ENCODE data around the gene GNG7. TPM values are rescaled to one million over a fixed set of nuclear protein-coding genes. Genes with fewer than 3 reads are reported as not detected.

The GNG7 gene
- total RNA-seq, 1 donor: not detected

- H3K4me3 ChIP-seq (ENCODE audit: low read depth, low read length): no peak overlapping the region
- TF ChIP-seq CTCF (IDR thresholded peaks at IDR 0.05; ENCODE audit: insufficient read depth, low read depth, low read length): no peak
- no peak for DNase-seq (ENCODE audit: low read depth)
These were observed 2.9 kb downstream of the GNG7 start for GRCh38 chr19:2699413-2700140.

- DNase-seq (ENCODE audit: low read depth): no peak
- TF ChIP-seq CTCF (IDR thresholded peaks at IDR 0.05; ENCODE audit: insufficient read depth, low read depth, low read length): no peak
- H3K4me3 ChIP-seq (ENCODE audit: low read depth, low read length): no peak overlapping the region
These were observed 8.3 kb downstream of the GNG7 start for GRCh38 chr19:2694196-2694595.

GRCh38 chr19:2693492-2694160 lies 8.9 kb downstream of the GNG7 start:
- TF ChIP-seq CTCF (IDR thresholded peaks at IDR 0.05; ENCODE audit: insufficient read depth, low read depth, low read length): no peak
- no peak overlapping the region for H3K4me3 ChIP-seq (ENCODE audit: low read depth, low read length)
- no peak for DNase-seq (ENCODE audit: low read depth)

GRCh38 chr19:2691951-2692350 lies 10.5 kb downstream of the GNG7 start:
- no peak overlapping the region for H3K4me3 ChIP-seq (ENCODE audit: low read depth, low read length)
- TF ChIP-seq CTCF (IDR thresholded peaks at IDR 0.05; ENCODE audit: insufficient read depth, low read depth, low read length): no peak
- no peak for DNase-seq (ENCODE audit: low read depth)

GRCh38 chr19:2690856-2691255 lies 11.6 kb downstream of the GNG7 start:
- H3K4me3 ChIP-seq (ENCODE audit: low read depth, low read length): no peak overlapping the region
- no peak for DNase-seq (ENCODE audit: low read depth)
- TF ChIP-seq CTCF (IDR thresholded peaks at IDR 0.05; ENCODE audit: insufficient read depth, low read depth, low read length): no peak

GRCh38 chr19:2686360-2686759 lies 16.1 kb downstream of the GNG7 start:
- no peak for TF ChIP-seq CTCF (IDR thresholded peaks at IDR 0.05; ENCODE audit: insufficient read depth, low read depth, low read length)
- DNase-seq (ENCODE audit: low read depth): no peak
- H3K4me3 ChIP-seq (ENCODE audit: low read depth, low read length): no peak overlapping the region
